Liver (tissue), 3 donors: Measurements from ENCODE around the gene COL8A2.

ENCODE experiments used
- ATF3 ChIP-seq: IDR thresholded peaks from 2 replicates; pipeline ENCODE4 v1.6.1; 2016; ENCODE audit warnings: antibody characterized with exemption
- CTCF ChIP-seq: fragments of 150-350 bp; IDR thresholded peaks from 2 replicates; pipeline ENCODE4 v1.5.1; 2017; ENCODE audit warnings: improper control_type of control experiment, low read depth, low read length; ENCODE audit not compliant: missing input control
- EGR1 ChIP-seq, 2 donors: IDR thresholded peaks; 2 replicates each; pipeline ENCODE4 v1.6.1; 2016 to 2018; ENCODE audit warnings: antibody characterized with exemption in 2 of 2, low read depth in 2 of 2
- FOXA1 ChIP-seq: IDR thresholded peaks from 2 replicates; pipeline ENCODE4 v1.6.1; 2016; ENCODE audit warnings: antibody characterized with exemption
- GABPA ChIP-seq, 2 donors: IDR thresholded peaks in 1 of 2; conservative IDR thresholded peaks in 1 of 2; 2 replicates each; pipeline ENCODE4 v1.6.1; 2016; ENCODE audit warnings: antibody characterized with exemption in 2 of 2, mild to moderate bottlenecking in 1 of 2, moderate library complexity in 1 of 2
- HNF4A ChIP-seq, 2 donors: conservative IDR thresholded peaks; 2 replicates each; pipeline ENCODE4 v1.6.1; 2016; ENCODE audit warnings: antibody characterized with exemption in 2 of 2, mild to moderate bottlenecking in 2 of 2
- JUND ChIP-seq, 2 donors: IDR thresholded peaks; 2 replicates each; pipeline ENCODE4 v1.6.1; 2016; ENCODE audit warnings: antibody characterized with exemption in 2 of 2
- MAX ChIP-seq: IDR thresholded peaks from 2 replicates; pipeline ENCODE4 v1.6.1; 2016; ENCODE audit warnings: antibody characterized with exemption
- NR2F2 ChIP-seq: IDR thresholded peaks from 2 replicates; pipeline ENCODE4 v1.6.1; 2016; ENCODE audit warnings: antibody characterized with exemption
- RAD21 ChIP-seq, 2 donors: IDR thresholded peaks; 2 replicates each; pipeline ENCODE4 v1.6.1; 2016; ENCODE audit warnings: antibody characterized with exemption in 2 of 2, mild to moderate bottlenecking in 2 of 2
- REST ChIP-seq: IDR thresholded peaks from 2 replicates; pipeline ENCODE4 v1.6.1; 2016; ENCODE audit warnings: antibody characterized with exemption, mild to moderate bottlenecking
- RXRA ChIP-seq, 2 donors: IDR thresholded peaks; 2 replicates each; pipeline ENCODE4 v1.6.1; 2017 to 2018; ENCODE audit warnings: antibody characterized with exemption in 2 of 2, mild to moderate bottlenecking in 1 of 2
- TAF1 ChIP-seq: conservative IDR thresholded peaks from 2 replicates; pipeline ENCODE4 v1.6.1; 2016; ENCODE audit warnings: antibody characterized with exemption, mild to moderate bottlenecking
- ZBTB33 ChIP-seq: IDR thresholded peaks from 2 replicates; pipeline ENCODE4 v1.6.1; 2016; ENCODE audit warnings: antibody characterized with exemption
- donor health status: healthy.
- donor health status: healthy.

- no peak for TF ChIP-seq CTCF
- TF ChIP-seq GABPA (IDR thresholded peaks at IDR 0.05 in 1 of 2, conservative IDR thresholded peaks at IDR 0.05 in 1 of 2), result no peak
- peak in 1 of 2 donors; percentile 5 for TF ChIP-seq RAD21 (IDR thresholded peaks at IDR 0.05)
- TF ChIP-seq FOXA1, result no peak
- TF ChIP-seq TAF1, result no peak
- no peak for TF ChIP-seq EGR1 (IDR thresholded peaks at IDR 0.05; ENCODE audit: low read depth in 2 of 2)
- TF ChIP-seq ATF3, result no peak
- TF ChIP-seq MAX, result no peak
- TF ChIP-seq ZBTB33, result no peak
- no peak for TF ChIP-seq REST
- no peak for TF ChIP-seq HNF4A (conservative IDR thresholded peaks at IDR 0.05)
- no peak for TF ChIP-seq RXRA (IDR thresholded peaks at IDR 0.05)
- peak in 1 of 2 donors; percentile 3 for TF ChIP-seq JUND (IDR thresholded peaks at IDR 0.05)
- TF ChIP-seq NR2F2, result no peak
Measured at GRCh38 chr1:36151134-36151844, 26.3 kb upstream of the COL8A2 start.
